Calu3 (cell line): Measurements from ENCODE around the gene GJA4. TPM values are rescaled to one million over a fixed set of nuclear protein-coding genes. Genes with fewer than 3 reads are reported as not detected.
A peak's percentile ranks its signal among the peaks of the same experiment; 100 is the strongest.

ENCODE experiments used
- Bru-seq: library from RNA; stranded (reverse); fragments of 400-500 nt; gene quantifications from one replicate; lab custom pipeline; 2021; lab: Mats Ljungman, UMichigan
- BruChase-seq, 2 experiments: library from RNA; stranded (reverse); fragments of 400-500 nt; gene quantifications; one replicate each; lab custom pipeline; 2021; lab: Mats Ljungman, UMichigan
- BruUV-seq: library from RNA; stranded (reverse); fragments of 400-500 nt; replicated peaks from 2 replicates; lab custom pipeline; 2021; lab: Mats Ljungman, UMichigan
- CTCF ChIA-PET: fragments of 300-600 bp; sonication (Branson Sonifier 250); formaldehyde crosslinking; loops from one replicate; lab custom pipeline; 2022; ENCODE audit warnings: antibody characterized with exemption; lab: Charles Lee
- DNase-seq: peaks from one replicate; pipeline ENCODE4 v3.0.0; 2022
- H3K27ac Mint-ChIP-seq: one replicate; pipeline ENCODE4 v1.8.0; 2022; ENCODE audit warnings: mixed read lengths; ENCODE audit not compliant: unreplicated experiment
- H3K27me3 Mint-ChIP-seq: one replicate; pipeline ENCODE4 v1.8.0; 2022; ENCODE audit warnings: mixed read lengths; ENCODE audit not compliant: unreplicated experiment
- H3K36me3 Mint-ChIP-seq: one replicate; pipeline ENCODE4 v1.8.0; 2022; ENCODE audit warnings: mild to moderate bottlenecking, moderate library complexity, mixed read lengths; ENCODE audit not compliant: insufficient read depth, unreplicated experiment
- H3K4me1 Mint-ChIP-seq: one replicate; pipeline ENCODE4 v1.8.0; 2022; ENCODE audit warnings: mild to moderate bottlenecking, low read depth, mixed read lengths; ENCODE audit not compliant: unreplicated experiment
- H3K4me3 Mint-ChIP-seq: one replicate; pipeline ENCODE4 v1.8.0; 2022; ENCODE audit warnings: mild to moderate bottlenecking, low read depth, moderate library complexity, mixed read lengths; ENCODE audit not compliant: unreplicated experiment
- H3K9me3 Mint-ChIP-seq: one replicate; pipeline ENCODE4 v1.8.0; 2022; ENCODE audit warnings: low read depth, mixed read lengths; ENCODE audit not compliant: unreplicated experiment
- CTCF ChIP-seq: fragments of 200-600 bp; IDR thresholded peaks from one replicate; pipeline ENCODE4 v1.8.0; 2022; ENCODE audit warnings: antibody characterized with exemption; ENCODE audit not compliant: unreplicated experiment
- intact Hi-C: fragments of 100-400 bp; cut with micrococcal nuclease; formaldehyde crosslinking; loops from one replicate; pipeline ENCODE4 v1.10.0; 2022; ENCODE audit not compliant: unreplicated experiment
- long read RNA-seq: library from polyadenylated mRNA; stranded (forward); transcript quantifications from one replicate; pipeline ENCODE4 v2.0.0, GENCODE V29; 2022
- total RNA-seq: library from RNA; stranded (reverse); gene quantifications from 2 replicates; pipeline ENCODE4 v1.2.3, GENCODE V29; 2022

Gene GJA4
- total RNA-seq (not detected in 2 replicates), Bru-seq, nascent RNA (not detected), BruChase-seq, experiment 1, labeled RNA remaining after a 6-hour chase (not detected), BruChase-seq, experiment 2, labeled RNA remaining after a 2-hour chase (percentile 23 among the genes with signal in this experiment)
- long read RNA-seq: 0 reads

- Mint-ChIP-seq H3K9me3 (no peaks in the 10 kb centered on the region), H3K27ac (no peak within 1 kb of the TSS), H3K36me3 (no peaks in the 10 kb centered on the region), H3K27me3 (peaks cover 41% of the 10 kb centered on the region), H3K4me3 (no peak within 1 kb of the TSS), H3K4me1 (no peaks in the 10 kb centered on the region)
- intact Hi-C loops: no loop called here
- CTCF ChIA-PET: no interaction called here
- no peak for TF ChIP-seq CTCF
- no TSS peak for BruUV-seq
- no peak for DNase-seq
These were observed at the start of gene GJA4 for GRCh38 chr1:34792868-34793727. TSS of gene GJA4 (plus strand) at chr1:34792999. CDS start at chr1:34794214, 1,215 bp downstream.

- CTCF ChIA-PET: interaction anchor here (1.5 to 2.1 kb wide), 4 partner anchors 36 to 284 kb away, joined by 4 to 9 read pairs (median 6); no protein-coding TSS in a partner anchor
- Mint-ChIP-seq H3K4me1 (peaks cover 15% of the 10 kb centered on the region), H3K36me3 (no peaks in the 10 kb centered on the region), H3K27ac (no peak overlapping the region), H3K27me3 (no peaks in the 10 kb centered on the region), H3K4me3 (no peak overlapping the region), H3K9me3 (no peaks in the 10 kb centered on the region)
- no peak for DNase-seq
- no peak for TF ChIP-seq CTCF
- intact Hi-C loops: loop anchor here (2.0 to 5.0 kb wide), 5 partner anchors 61 to 1111 kb away; no protein-coding TSS in a partner anchor
- no TSS peak for BruUV-seq
These were observed 49.0 kb upstream of the GJA4 start for GRCh38 chr1:34743775-34744174.

- intact Hi-C loops: loop anchor here (5.0 kb wide), 4 partner anchors 63 to 1113 kb away; no protein-coding TSS in a partner anchor
- Mint-ChIP-seq H3K36me3 (no peaks in the 10 kb centered on the region), H3K27me3 (no peaks in the 10 kb centered on the region), H3K27ac (no peak overlapping the region), H3K9me3 (no peaks in the 10 kb centered on the region), H3K4me3 (no peak overlapping the region), H3K4me1 (peaks cover 15% of the 10 kb centered on the region)
- DNase-seq: no peak
- no TSS peak for BruUV-seq
- CTCF ChIA-PET: no interaction called here
- TF ChIP-seq CTCF: no peak
These were observed 47.9 kb upstream of the GJA4 start for GRCh38 chr1:34744851-34745250.

- Mint-ChIP-seq H3K27ac (no peak overlapping the region), H3K9me3 (no peaks in the 10 kb centered on the region), H3K4me1 (peaks cover 15% of the 10 kb centered on the region), H3K27me3 (no peaks in the 10 kb centered on the region), H3K36me3 (no peaks in the 10 kb centered on the region), H3K4me3 (no peak overlapping the region)
- intact Hi-C loops: no loop called here
- BruUV-seq: no TSS peak
- no peak for DNase-seq
- CTCF ChIA-PET: no interaction called here
- TF ChIP-seq CTCF: no peak
These were observed 47.1 kb upstream of the GJA4 start for GRCh38 chr1:34745666-34746065.
